DOHH2 (cell line): Measurements from ENCODE around the gene OSM.
"Not testable (repeated sequence)": the region's sequence is repeated elsewhere in the genome, so short reads cannot be mapped to it uniquely, and the experiment has no call there.

ENCODE experiments used
- H3F3A ChIP-seq: fragments of 200-600 bp; sonication (generic), shearing (Covaris generic); 2 replicates; pipeline ENCODE4 v1.6.0; 2016; ENCODE audit warnings: antibody characterized with exemption, mild to moderate bottlenecking; ENCODE audit not compliant: control insufficient read depth, insufficient read depth
- H3K27ac ChIP-seq: fragments of 200-600 bp; sonication (generic); 2 replicates; pipeline ENCODE4 v1.5.1; 2014; ENCODE audit warnings: low read depth, mild to moderate bottlenecking, low read length, moderate library complexity
- H3K27me3 ChIP-seq: fragments of 200-600 bp; sonication (generic); 2 replicates; pipeline ENCODE4 v1.6.1; 2014; ENCODE audit warnings: mild to moderate bottlenecking, low read length, mixed read lengths; ENCODE audit not compliant: control insufficient read depth
- H3K36me3 ChIP-seq: fragments of 200-600 bp; sonication (generic); 2 replicates; pipeline ENCODE4 v1.6.1; 2014; ENCODE audit warnings: mild to moderate bottlenecking, low read length, moderate library complexity, mixed read lengths; ENCODE audit not compliant: control insufficient read depth
- H3K4me1 ChIP-seq: fragments of 200-600 bp; sonication (generic); 2 replicates; pipeline ENCODE4 v1.6.1; 2014; ENCODE audit warnings: mild to moderate bottlenecking, low read length, mixed read lengths; ENCODE audit not compliant: control insufficient read depth
- H3K4me2 ChIP-seq: fragments of 200-600 bp; sonication (generic); 2 replicates; pipeline ENCODE4 v1.6.0; 2014; ENCODE audit warnings: mild to moderate bottlenecking, low read length, moderate library complexity
- H3K4me3 ChIP-seq: fragments of 200-600 bp; sonication (generic); 2 replicates; pipeline ENCODE4 v1.5.1; 2014; ENCODE audit warnings: mild to moderate bottlenecking, low read length, mixed read lengths
- H3K79me2 ChIP-seq: fragments of 200-600 bp; sonication (generic); 2 replicates; pipeline ENCODE4 v1.6.1; 2014; ENCODE audit warnings: mild to moderate bottlenecking, low read length, mixed read lengths; ENCODE audit not compliant: control insufficient read depth
- H3K9me2 ChIP-seq: fragments of 200-600 bp; sonication (generic); replicated peaks from 2 replicates; pipeline ENCODE4 v1.6.1; 2014; ENCODE audit warnings: mild to moderate bottlenecking, low read length, mixed read lengths; ENCODE audit not compliant: control insufficient read depth
- H3K9me3 ChIP-seq: fragments of 200-600 bp; sonication (generic); 2 replicates; pipeline ENCODE4 v1.6.1; 2014; ENCODE audit warnings: antibody characterized with exemption, low read length, mixed read lengths; ENCODE audit not compliant: control insufficient read depth, insufficient read depth
- H4K20me1 ChIP-seq: fragments of 200-600 bp; sonication (generic); 2 replicates; pipeline ENCODE4 v1.6.0; 2014; ENCODE audit warnings: low read depth, mild to moderate bottlenecking, antibody characterized with exemption, low read length, moderate library complexity; ENCODE audit not compliant: control insufficient read depth, insufficient read depth
- CTCF ChIP-seq: fragments of 200-600 bp; sonication (generic); IDR thresholded peaks from one replicate; pipeline ENCODE4 v1.5.1; 2014; ENCODE audit warnings: antibody characterized with exemption, mild to moderate bottlenecking, low read depth, low read length; ENCODE audit not compliant: poor library complexity, severe bottlenecking
- EZH2phosphoT487 ChIP-seq: fragments of 200-600 bp; sonication (generic); IDR thresholded peaks from 2 replicates; pipeline ENCODE4 v1.6.1; 2017; ENCODE audit warnings: borderline replicate concordance, mild to moderate bottlenecking, antibody characterized with exemption, low read length, moderate library complexity, mixed read lengths

The OSM gene

GRCh38 chr22:30235687-30236170 lies 30.9 kb downstream of the OSM start:
- H3K9me3 ChIP-seq = no peaks in the 10 kb centered on the region
- no peaks in the 10 kb centered on the region for H3K79me2 ChIP-seq
- no peaks in the 10 kb centered on the region for H3F3A ChIP-seq
- H3K36me3 ChIP-seq = no peaks in the 10 kb centered on the region
- TF ChIP-seq CTCF = no peak
- no peak for TF ChIP-seq EZH2phosphoT487
- H3K4me1 ChIP-seq = no peaks in the 10 kb centered on the region
- H3K4me3 ChIP-seq = no peak overlapping the region
- no peaks in the 10 kb centered on the region for H3K9me2 ChIP-seq
- H4K20me1 ChIP-seq = no peaks in the 10 kb centered on the region
- no peaks in the 10 kb centered on the region; the same call in 1 of the 2 replicates for H3K27me3 ChIP-seq
- no peak overlapping the region for H3K4me2 ChIP-seq
- no peak overlapping the region for H3K27ac ChIP-seq

GRCh38 chr22:30234786-30235470 lies 31.7 kb downstream of the OSM start:
- H4K20me1 ChIP-seq = no peaks in the 10 kb centered on the region
- H3K27ac ChIP-seq = no peak overlapping the region
- no peaks in the 10 kb centered on the region for H3K9me2 ChIP-seq
- H3F3A ChIP-seq = no peaks in the 10 kb centered on the region
- no peaks in the 10 kb centered on the region for H3K9me3 ChIP-seq
- H3K79me2 ChIP-seq = no peaks in the 10 kb centered on the region
- no peak overlapping the region for H3K4me3 ChIP-seq
- H3K4me2 ChIP-seq = no peak overlapping the region
- no peak for TF ChIP-seq EZH2phosphoT487
- no peak for TF ChIP-seq CTCF
- no peaks in the 10 kb centered on the region for H3K4me1 ChIP-seq
- no peaks in the 10 kb centered on the region; the same call in 1 of the 2 replicates for H3K27me3 ChIP-seq
- H3K36me3 ChIP-seq = no peaks in the 10 kb centered on the region

- H3K4me2 ChIP-seq, H3K4me1 ChIP-seq, H3K4me3 ChIP-seq, H3K79me2 ChIP-seq, H3K27me3 ChIP-seq, H3K9me2 ChIP-seq, H3K36me3 ChIP-seq, H3K27ac ChIP-seq, H3K9me3 ChIP-seq, H3F3A ChIP-seq, H4K20me1 ChIP-seq: not testable (repeated sequence)
Measured at GRCh38 chr22:30234325-30234724, 32.3 kb downstream of the OSM start.

- Histone ChIP-seq H3K27ac (no peak overlapping the region), H3K4me1 (no peaks in the 10 kb centered on the region), H4K20me1 (no peaks in the 10 kb centered on the region), H3K36me3 (no peaks in the 10 kb centered on the region), H3K9me2 (no peaks in the 10 kb centered on the region), H3F3A (no peaks in the 10 kb centered on the region), H3K27me3 (no peaks in the 10 kb centered on the region; the same call in 1 of the 2 replicates), H3K9me3 (no peaks in the 10 kb centered on the region), H3K4me2 (no peak overlapping the region), H3K79me2 (no peaks in the 10 kb centered on the region), H3K4me3 (no peak overlapping the region)
- TF ChIP-seq EZH2phosphoT487 (no peak), CTCF (no peak)
Measured at GRCh38 chr22:30233582-30233981, 33.1 kb downstream of the OSM start.
